IPS-18a (cell line): ENCODE results near the gene KLHL29.

Experiments
- H3K27ac ChIP-seq: one replicate; pipeline ENCODE4 v1.5.1; 2013; ENCODE audit warnings: low read length
- H3K27me3 ChIP-seq: one replicate; pipeline ENCODE4 v1.6.1; 2013; ENCODE audit warnings: mild to moderate bottlenecking, low read length; ENCODE audit not compliant: control insufficient read depth, insufficient read depth
- H3K36me3 ChIP-seq: one replicate; pipeline ENCODE4 v1.6.1; 2013; ENCODE audit warnings: low read depth, low read length; ENCODE audit not compliant: control insufficient read depth
- H3K4me1 ChIP-seq: one replicate; pipeline ENCODE4 v1.6.1; 2013; ENCODE audit warnings: low read depth, low read length; ENCODE audit not compliant: control insufficient read depth
- H3K4me3 ChIP-seq: one replicate; pipeline ENCODE4 v1.5.1; 2013; ENCODE audit warnings: low read length
- H3K9ac ChIP-seq: one replicate; pipeline ENCODE4 v1.6.1; 2013; ENCODE audit warnings: mild to moderate bottlenecking, low read length, moderate library complexity
- H3K9me3 ChIP-seq: one replicate; pipeline ENCODE4 v1.6.1; 2013; ENCODE audit warnings: low read depth, low read length; ENCODE audit not compliant: control insufficient read depth

KLHL29 gene

DNA sequence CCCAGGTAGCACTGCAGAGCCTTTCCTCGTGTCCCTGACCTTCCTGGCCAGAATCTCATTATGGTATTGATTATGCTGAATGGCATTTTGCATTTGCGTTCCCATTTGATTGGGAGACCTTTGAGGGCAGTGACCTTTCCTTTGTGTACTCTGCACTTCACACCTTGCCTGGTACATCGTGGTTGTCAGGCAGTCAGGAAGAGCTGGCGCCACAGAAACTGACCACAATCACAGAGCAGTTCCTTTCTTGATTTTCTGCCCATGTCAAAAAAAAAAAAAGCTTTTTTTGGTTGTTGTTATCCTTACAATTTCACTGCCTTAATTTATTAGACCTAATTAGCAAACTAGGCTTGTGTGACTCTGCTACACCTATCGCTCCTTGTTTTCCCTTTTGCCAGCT, 8.9 kb upstream of the KLHL29 start:
- no peaks in the 10 kb centered on the region for H3K36me3 ChIP-seq
- peaks cover 3% of the 10 kb centered on the region for H3K4me1 ChIP-seq
- H3K9ac ChIP-seq, result no peak overlapping the region
- H3K27ac ChIP-seq, result no peak overlapping the region
- H3K4me3 ChIP-seq, result no peak overlapping the region
- H3K9me3 ChIP-seq, result no peaks in the 10 kb centered on the region
- peaks cover 5% of the 10 kb centered on the region for H3K27me3 ChIP-seq

DNA sequence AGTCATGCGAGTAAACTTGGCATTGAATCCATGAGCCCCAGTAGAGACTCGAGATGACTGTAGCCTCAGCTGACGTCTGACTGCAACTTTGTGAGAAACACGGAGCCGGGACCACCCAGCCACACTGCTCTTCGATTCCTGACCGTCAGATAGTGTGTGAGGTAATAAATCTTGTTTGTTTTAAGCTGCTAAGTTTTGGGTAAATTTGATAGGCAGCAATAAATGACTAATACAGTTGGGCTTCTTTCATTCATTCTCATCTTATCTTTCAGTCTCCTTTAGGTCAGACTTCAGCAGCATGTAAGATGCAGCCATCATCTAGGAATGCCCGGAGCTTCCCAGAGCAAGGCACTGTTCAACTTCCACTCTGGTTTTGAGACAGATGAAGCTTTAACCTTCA, 8.0 kb upstream of the KLHL29 start:
- H3K36me3 ChIP-seq, result no peaks in the 10 kb centered on the region
- no peaks in the 10 kb centered on the region for H3K9me3 ChIP-seq
- peaks cover 5% of the 10 kb centered on the region for H3K27me3 ChIP-seq
- no peak overlapping the region for H3K9ac ChIP-seq
- no peak overlapping the region for H3K27ac ChIP-seq
- H3K4me1 ChIP-seq, result peaks cover 3% of the 10 kb centered on the region
- no peak overlapping the region for H3K4me3 ChIP-seq

DNA sequence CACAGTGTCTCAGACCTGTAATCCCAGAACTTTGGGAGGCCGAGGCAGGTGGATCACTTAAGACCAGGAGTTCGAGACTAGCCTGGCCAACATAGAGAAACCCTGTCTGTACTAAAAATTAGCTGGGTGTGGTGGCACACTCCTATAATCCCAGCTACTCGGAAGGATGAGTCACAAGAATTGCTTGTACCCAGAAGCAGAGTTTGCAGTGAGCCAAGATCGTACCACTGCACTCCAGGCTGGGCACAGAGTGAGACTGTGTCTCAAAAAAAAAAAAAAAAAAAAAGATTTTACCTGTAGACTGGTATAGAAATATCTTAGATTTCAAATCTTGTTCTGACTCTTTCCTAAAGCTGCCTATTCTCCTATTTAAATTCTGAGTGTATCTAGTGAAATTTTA, 7.2 kb upstream of the KLHL29 start:
- H3K4me3 ChIP-seq, result no peak overlapping the region
- H3K9ac ChIP-seq, result no peak overlapping the region

DNA sequence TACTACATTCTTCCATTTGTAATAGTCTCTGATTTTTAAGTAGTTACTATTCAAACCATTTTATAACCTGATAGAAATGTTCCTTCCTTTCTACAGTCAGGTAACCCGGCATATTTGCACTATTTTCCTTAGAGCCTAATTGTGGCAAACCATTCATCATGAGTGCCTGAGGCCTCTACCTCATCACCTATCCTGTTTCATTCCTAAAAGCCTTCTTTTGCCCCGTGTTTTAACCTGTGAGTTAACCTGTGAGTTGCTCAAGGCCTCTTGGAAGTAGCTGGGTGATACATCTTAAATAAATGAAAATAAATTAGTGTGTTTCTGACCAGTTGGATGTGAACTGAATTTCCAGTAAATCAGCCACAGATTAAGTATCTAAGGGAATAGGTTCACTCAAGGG, 6.5 kb upstream of the KLHL29 start:
- Histone ChIP-seq H3K4me1 (peaks cover 3% of the 10 kb centered on the region), H3K4me3 (no peak overlapping the region), H3K9ac (no peak overlapping the region), H3K27me3 (peaks cover 20% of the 10 kb centered on the region), H3K36me3 (no peaks in the 10 kb centered on the region), H3K9me3 (no peaks in the 10 kb centered on the region), H3K27ac (no peak overlapping the region)

More for the DNA sequence above, 7.2 kb upstream of the KLHL29 start:
- H3K9me3 ChIP-seq, result no peaks in the 10 kb centered on the region
- H3K4me1 ChIP-seq, result peaks cover 3% of the 10 kb centered on the region
- no peak overlapping the region for H3K27ac ChIP-seq
- H3K27me3 ChIP-seq, result peaks cover 13% of the 10 kb centered on the region
- H3K36me3 ChIP-seq, result no peaks in the 10 kb centered on the region

DNA sequence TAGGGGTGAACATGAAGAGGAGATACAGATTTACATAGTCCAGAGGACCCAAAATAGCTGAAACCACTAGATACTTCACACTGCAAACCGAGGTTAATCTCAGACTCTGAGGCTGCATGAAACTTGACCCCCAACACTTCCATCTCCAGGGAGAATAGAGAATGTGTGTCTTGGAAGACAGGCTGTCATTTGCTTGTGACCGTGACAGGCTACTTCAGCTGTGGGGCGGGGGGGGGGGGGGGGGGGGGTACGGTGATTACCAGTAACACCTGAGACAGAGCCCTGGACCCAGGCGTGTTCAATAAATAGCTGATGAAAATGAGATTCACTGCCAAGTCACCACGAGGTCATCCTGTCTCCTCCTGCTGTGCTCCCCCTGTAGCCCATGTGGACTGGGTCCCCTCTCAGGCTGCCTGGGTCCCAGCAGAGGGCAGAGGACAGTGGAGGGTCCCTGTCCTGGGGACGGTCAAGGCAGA, 5.7 kb upstream of the KLHL29 start:
- peaks cover 28% of the 10 kb centered on the region for H3K27me3 ChIP-seq
- no peak overlapping the region for H3K9ac ChIP-seq
- H3K27ac ChIP-seq, result no peak overlapping the region
- peaks cover 3% of the 10 kb centered on the region for H3K4me1 ChIP-seq
- no peaks in the 10 kb centered on the region for H3K9me3 ChIP-seq
- no peak overlapping the region for H3K4me3 ChIP-seq
- H3K36me3 ChIP-seq, result no peaks in the 10 kb centered on the region

DNA sequence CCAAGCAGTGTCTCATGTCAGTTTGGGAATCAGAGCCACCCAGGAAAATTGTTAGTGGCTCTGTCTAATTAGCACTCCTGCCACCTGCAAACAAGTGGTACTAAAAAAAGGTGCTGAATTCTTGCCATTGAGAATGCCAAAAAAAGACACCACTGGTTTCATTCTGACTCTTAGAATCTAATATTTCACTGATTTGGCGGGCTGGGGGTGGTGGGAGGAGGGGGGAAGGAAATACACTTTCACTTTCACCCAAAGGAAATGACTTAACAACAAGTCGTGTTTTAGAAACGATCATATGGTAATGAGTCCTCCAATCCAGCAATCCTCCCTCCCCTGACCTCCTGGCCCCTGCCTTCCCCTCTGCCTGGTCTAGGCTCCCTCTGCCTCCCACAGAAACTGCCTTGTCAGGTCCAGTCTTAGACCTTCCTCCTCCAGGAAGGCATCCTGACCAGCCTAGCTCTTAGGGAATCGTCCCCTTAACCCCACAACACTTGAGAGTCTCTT, 4.4 kb upstream of the KLHL29 start:
- Histone ChIP-seq H3K4me1 (peaks cover 3% of the 10 kb centered on the region), H3K36me3 (no peaks in the 10 kb centered on the region), H3K27me3 (peaks cover 33% of the 10 kb centered on the region), H3K4me3 (no peak overlapping the region), H3K27ac (no peak overlapping the region), H3K9ac (no peak overlapping the region), H3K9me3 (no peaks in the 10 kb centered on the region)

DNA sequence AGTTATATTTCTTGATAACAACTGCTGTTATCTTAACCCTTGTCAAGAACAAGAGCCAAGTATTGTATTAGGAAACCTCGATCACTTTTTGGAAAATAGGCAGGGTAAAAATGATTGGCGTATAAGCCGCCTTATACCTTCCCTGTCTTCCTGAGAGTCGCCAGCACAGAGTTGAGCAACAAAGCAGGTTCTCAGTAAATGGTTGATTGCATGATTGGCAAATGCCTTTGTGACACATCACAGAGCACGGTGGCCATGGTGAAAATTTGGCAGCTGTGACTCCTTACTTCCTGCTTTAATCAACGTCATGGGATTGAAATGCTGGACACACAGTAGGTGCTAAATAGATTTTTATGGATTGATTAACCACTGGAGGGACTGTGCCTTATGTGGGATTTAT, 3.9 kb upstream of the KLHL29 start:
- Histone ChIP-seq H3K27me3 (peaks cover 36% of the 10 kb centered on the region), H3K9me3 (no peaks in the 10 kb centered on the region), H3K27ac (no peak overlapping the region), H3K36me3 (no peaks in the 10 kb centered on the region), H3K4me1 (peaks cover 3% of the 10 kb centered on the region), H3K9ac (no peak overlapping the region), H3K4me3 (no peak overlapping the region)

DNA sequence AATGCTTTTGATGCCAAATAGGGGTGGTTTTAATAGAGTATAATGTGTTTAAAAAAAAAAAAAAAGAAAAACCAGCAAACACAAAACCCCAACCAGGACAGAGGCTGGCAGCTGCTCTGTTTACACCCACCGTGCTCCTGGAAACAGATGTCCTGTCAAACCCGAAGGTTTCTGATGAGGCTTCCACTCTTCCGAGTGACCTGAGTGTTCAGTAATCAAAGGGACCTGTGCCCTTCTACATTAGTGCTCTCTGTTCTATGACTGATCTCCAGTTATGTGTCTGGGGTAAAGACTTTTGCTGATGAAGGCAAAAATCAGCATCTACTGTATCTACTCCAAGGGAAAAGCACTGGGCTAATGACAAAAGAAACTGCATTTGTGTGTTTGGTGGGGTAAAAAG, 3.5 kb upstream of the KLHL29 start:
- Histone ChIP-seq H3K36me3 (no peaks in the 10 kb centered on the region), H3K27me3 (peaks cover 40% of the 10 kb centered on the region), H3K9ac (no peak overlapping the region), H3K9me3 (no peaks in the 10 kb centered on the region), H3K4me1 (peaks cover 3% of the 10 kb centered on the region), H3K27ac (no peak overlapping the region), H3K4me3 (no peak overlapping the region)

DNA sequence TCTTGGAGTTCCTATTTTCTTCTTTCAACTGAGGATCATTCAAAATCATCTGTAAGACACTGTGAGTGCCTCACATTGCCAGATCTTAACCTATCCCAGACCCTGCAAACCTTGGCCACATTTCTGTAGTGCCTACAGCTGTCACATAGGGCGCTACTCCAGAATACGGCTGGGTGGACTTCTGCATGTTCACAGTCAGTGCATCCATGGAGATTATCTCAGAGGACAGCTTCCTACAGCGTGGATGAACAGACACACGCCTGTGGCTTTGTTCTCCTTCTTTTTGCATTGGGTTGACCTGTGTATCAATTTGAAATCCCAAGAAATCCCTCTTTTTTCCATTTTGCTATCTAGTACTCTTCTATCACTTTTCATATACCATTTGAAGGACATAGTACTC, 1.9 kb upstream of the KLHL29 start:
- Histone ChIP-seq H3K27me3 (peaks cover 57% of the 10 kb centered on the region), H3K27ac (no peak overlapping the region), H3K9me3 (no peaks in the 10 kb centered on the region), H3K4me1 (peaks cover 6% of the 10 kb centered on the region), H3K36me3 (no peaks in the 10 kb centered on the region), H3K9ac (no peak overlapping the region), H3K4me3 (no peak overlapping the region)

DNA sequence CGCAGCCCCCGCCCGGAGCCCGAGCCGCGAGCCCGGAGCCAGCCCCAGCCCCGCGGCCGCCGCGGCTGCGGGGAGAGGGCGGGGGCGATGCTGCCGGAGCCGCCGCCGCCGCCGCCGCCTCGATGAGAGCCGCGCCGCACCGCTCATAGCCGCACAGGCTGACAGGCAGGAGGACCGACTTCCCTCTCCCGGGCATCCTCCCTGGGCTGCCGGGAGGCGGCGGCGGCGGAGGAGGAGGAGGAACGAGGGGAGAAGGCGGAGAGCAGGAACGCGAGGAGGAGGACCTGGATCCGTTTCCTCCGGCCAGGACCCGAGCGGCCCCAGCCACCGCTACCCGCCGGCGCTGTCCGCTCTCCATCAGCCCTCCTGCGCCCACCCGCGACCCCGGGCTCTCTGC, 370 bp downstream of the KLHL29 start:
- no peaks in the 10 kb centered on the region for H3K9me3 ChIP-seq
- no peak overlapping the region for H3K27ac ChIP-seq
- peak overlapping the region; percentile 64 for H3K4me3 ChIP-seq
- no peaks in the 10 kb centered on the region for H3K36me3 ChIP-seq
- H3K9ac ChIP-seq, result no peak overlapping the region
- peaks cover 6% of the 10 kb centered on the region for H3K4me1 ChIP-seq
- peaks cover 78% of the 10 kb centered on the region for H3K27me3 ChIP-seq

DNA sequence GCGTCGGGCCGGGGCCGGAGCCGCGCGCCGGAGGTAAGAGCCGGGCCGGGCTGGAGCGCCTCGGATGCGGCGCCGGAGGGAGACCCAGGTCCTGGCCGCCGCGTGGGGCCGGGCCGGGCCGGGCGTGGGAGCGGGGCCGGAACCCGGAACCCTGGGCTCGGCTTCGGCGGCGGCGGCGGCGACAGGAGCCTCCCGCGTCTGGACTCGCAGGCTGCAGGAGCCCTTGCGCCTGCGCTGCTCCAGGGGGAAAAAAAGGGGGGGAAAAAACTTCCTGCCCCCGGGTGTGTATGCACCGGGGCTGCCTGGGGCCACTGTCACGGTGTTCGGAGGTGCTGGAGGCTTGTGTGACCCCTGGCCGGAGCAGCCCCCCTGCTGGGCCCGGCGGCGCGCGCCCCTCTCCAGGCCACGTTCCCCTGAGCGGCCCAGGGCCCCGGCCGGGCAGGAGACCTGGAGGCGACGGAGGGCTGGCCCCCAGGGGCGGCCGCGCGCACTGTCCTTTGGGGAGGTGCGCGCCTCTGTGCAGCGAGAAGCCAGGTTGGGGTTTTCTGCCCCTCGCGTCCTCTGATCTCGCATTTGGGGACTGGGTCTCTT, 864 bp downstream of the KLHL29 start:
- Histone ChIP-seq H3K9ac (peak overlapping the region; percentile 4), H3K27ac (no peak overlapping the region), H3K27me3 (peaks cover 75% of the 10 kb centered on the region)

More for the DNA sequence above, 864 bp downstream of the KLHL29 start:
- Histone ChIP-seq H3K9me3 (no peaks in the 10 kb centered on the region), H3K4me1 (peaks cover 3% of the 10 kb centered on the region), H3K36me3 (no peaks in the 10 kb centered on the region), H3K4me3 (peak overlapping the region; percentile 64)
